GM12878 (cell line): Measurements from ENCODE around the gene EFCAB8. TPM values are rescaled to one million over a fixed set of nuclear protein-coding genes. Genes with fewer than 3 reads are reported as not detected.

Source experiments
- ATAC-seq: fragments of 200-7000 bp; cut with Tn5 transposase; 3 replicates; pipeline ENCODE4 v1.9.1; 2020; ENCODE audit warnings: mild to moderate bottlenecking, moderate library complexity
- BruUV-seq: library from RNA; stranded (reverse); fragments of 400-500 nt; replicated peaks from 2 replicates; lab custom pipeline; 2021; lab: Mats Ljungman, UMichigan
- CTCF ChIA-PET: fragments of 300-600 bp; sonication (Branson Sonifier 250); formaldehyde crosslinking; extraction: SDS; loops from one replicate; lab custom pipeline; 2021; ENCODE audit warnings: inconsistent platforms; lab: Yijun Ruan, JAX
- POLR2A ChIA-PET: fragments of 350-600 bp; formaldehyde crosslinking; extraction: SDS; loops from one replicate; lab custom pipeline; 2021; ENCODE audit warnings: inconsistent platforms; lab: Charles Lee
- RAD21 ChIA-PET: fragments of 300-600 bp; sonication (Branson Sonifier 250); formaldehyde crosslinking; loops from one replicate; lab custom pipeline; 2023; ENCODE audit warnings: antibody characterized with exemption; ENCODE audit not compliant: unreplicated experiment; lab: Charles Lee
- SMC1A ChIA-PET: fragments of 300-600 bp; sonication (Branson Sonifier 250); formaldehyde crosslinking; loops from one replicate; lab custom pipeline; 2023; ENCODE audit not compliant: unreplicated experiment, uncharacterized antibody; lab: Charles Lee
- DNase-seq: peaks from one replicate; pipeline ENCODE4 v3.0.0-alpha.2; 2011; ENCODE audit warnings: low read depth, low spot score
- FAIRE-seq: peaks from 3 replicates; lab custom pipeline; 2011; peaks lifted over from hg19 to GRCh38; lab: Jason Lieb, UNC
- H2AFZ ChIP-seq: 2 replicates; pipeline ENCODE4 v1.6.0; 2011; ENCODE audit warnings: low read depth, low read length, control low read depth; ENCODE audit not compliant: control insufficient read depth
- H3K27ac ChIP-seq: 2 replicates; pipeline ENCODE4 v1.5.1; 2011; ENCODE audit warnings: control low read depth; ENCODE audit not compliant: control insufficient read depth, insufficient read depth
- H3K27me3 ChIP-seq, 2 experiments: replicated peaks in 1 of 2; 2 replicates each; pipeline versions ENCODE4 v1.6.0 to v1.6.1; 2011; ENCODE audit warnings: low read length in 1 of 2; ENCODE audit not compliant: control insufficient read depth in 2 of 2, insufficient read depth in 2 of 2
- H3K36me3 ChIP-seq, 2 experiments: 2 replicates each; pipeline ENCODE4 v1.5.1; 2011; ENCODE audit warnings: low read length in 1 of 2; ENCODE audit not compliant: control insufficient read depth in 2 of 2, insufficient read depth in 2 of 2
- H3K4me1 ChIP-seq: 2 replicates; pipeline ENCODE4 v1.6.1; 2011; ENCODE audit warnings: mild to moderate bottlenecking, low read length, moderate library complexity, mixed read lengths; ENCODE audit not compliant: control insufficient read depth, insufficient read depth
- H3K4me2 ChIP-seq: 2 replicates; pipeline ENCODE4 v1.6.0; 2011; ENCODE audit warnings: control low read depth; ENCODE audit not compliant: control insufficient read depth, insufficient read depth
- H3K4me3 ChIP-seq: fragments of 200-600 bp; sonication (generic); 2 replicates; pipeline ENCODE4 v1.5.1; 2016
- H3K79me2 ChIP-seq: 2 replicates; pipeline ENCODE4 v1.6.0; 2011; ENCODE audit warnings: low read length; ENCODE audit not compliant: control insufficient read depth, insufficient read depth
- H3K9ac ChIP-seq: 2 replicates; pipeline ENCODE4 v1.8.0; 2011; ENCODE audit warnings: low read length, control low read depth, mixed read lengths; ENCODE audit not compliant: control insufficient read depth, insufficient read depth
- H3K9me3 ChIP-seq: replicated peaks from 3 replicates; pipeline ENCODE4 v1.5.1; 2011; ENCODE audit warnings: mild to moderate bottlenecking, low read length; ENCODE audit not compliant: control insufficient read depth, insufficient read depth
- H4K20me1 ChIP-seq: 2 replicates; pipeline ENCODE4 v1.6.0; 2011; ENCODE audit not compliant: control insufficient read depth, insufficient read depth
- BACH1 ChIP-seq: fragments of 450-650 bp; IDR thresholded peaks from 2 replicates; pipeline ENCODE4 v1.6.1; 2017; ENCODE audit warnings: mild to moderate bottlenecking, borderline replicate concordance
- ETV6 ChIP-seq, 2 experiments: fragments of 450-650 bp in 1 of 2; IDR thresholded peaks in 1 of 2; conservative IDR thresholded peaks in 1 of 2; 2 replicates each; pipeline ENCODE4 v1.6.1; 2014; ENCODE audit warnings: antibody characterized with exemption in 1 of 2, borderline replicate concordance in 1 of 2, low read depth in 1 of 2, mild to moderate bottlenecking in 1 of 2, moderate library complexity in 1 of 2
- KDM1A ChIP-seq: fragments of 200-600 bp; sonication (generic); IDR thresholded peaks from 2 replicates; pipeline ENCODE4 v1.6.1; 2016; ENCODE audit warnings: borderline replicate concordance
- KLF5 ChIP-seq: fragments of 450-650 bp; IDR thresholded peaks from 2 replicates; pipeline ENCODE4 v1.6.1; 2014; ENCODE audit warnings: mild to moderate bottlenecking; ENCODE audit not compliant: partially characterized antibody
- LARP7 ChIP-seq: fragments of 450-650 bp; IDR thresholded peaks from 2 replicates; pipeline ENCODE4 v1.6.1; 2017; ENCODE audit warnings: mild to moderate bottlenecking
- NFYB ChIP-seq: IDR thresholded peaks from 2 replicates; pipeline ENCODE4 v1.6.1; 2011; ENCODE audit warnings: low read depth, mild to moderate bottlenecking, low read length, improper control_type of control experiment, moderate library complexity; ENCODE audit not compliant: insufficient read depth
- NR2F1 ChIP-seq: fragments of 450-650 bp; conservative IDR thresholded peaks from 2 replicates; pipeline ENCODE4 v1.6.1; 2017; ENCODE audit warnings: mild to moderate bottlenecking
- NRF1 ChIP-seq: conservative IDR thresholded peaks from 2 replicates; pipeline ENCODE4 v1.6.1; 2011; ENCODE audit warnings: mild to moderate bottlenecking, low read depth, low read length, improper control_type of control experiment
- SMARCA5 ChIP-seq: fragments of 450-650 bp; IDR thresholded peaks from 2 replicates; pipeline ENCODE4 v1.6.1; 2017; ENCODE audit warnings: mild to moderate bottlenecking
- WRNIP1 ChIP-seq: IDR thresholded peaks from 2 replicates; pipeline ENCODE4 v1.6.1; 2011; ENCODE audit warnings: low read depth, low read length, improper control_type of control experiment, borderline replicate concordance
- YY1 ChIP-seq: IDR thresholded peaks from 2 replicates; pipeline ENCODE4 v1.6.1; 2011; ENCODE audit warnings: low read depth, mild to moderate bottlenecking, low read length
- ZZZ3 ChIP-seq: IDR thresholded peaks from 2 replicates; pipeline ENCODE4 v1.6.1; 2011; ENCODE audit warnings: low read depth; ENCODE audit not compliant: control insufficient read depth, insufficient read length
- WGBS: methylation state at CpG from one replicate; pipeline ENCODE4 v1.1.6; 2016; ENCODE audit warnings: low lambda C conversion rate; ENCODE audit not compliant: insufficient replicate concordance, insufficient coverage; ENCODE audit errors: missing lambda C conversion rate; 5-methylcytosine and 5-hydroxymethylcytosine counted together
- in situ Hi-C: fragments of 300-500 bp; cut with MboI; formaldehyde crosslinking; loops from 9 replicates; pipeline ENCODE4 v1.14.3; 2018; ENCODE audit warnings: mixed read lengths
- intact Hi-C: fragments of 100-400 bp; cut with micrococcal nuclease; formaldehyde crosslinking; loops from one replicate; pipeline ENCODE4 v1.14.2; 2022; ENCODE audit not compliant: unreplicated experiment
- polyA plus RNA-seq, 11 experiments: library from polyadenylated mRNA; depleted of rRNA in 4 of 11; unstranded in 6 of 11; stranded (reverse) in 5 of 11; fragments of >200 nt; fragmentation: Nextera tagmentation in 4 of 11; fragmentation: Illumina TruSeq in 1 of 11; extraction: Ambion mirVana in 4 of 11; extraction: Trizol in 1 of 11; gene quantifications; 1 replicate in 1 of 11; 2 replicates in 10 of 11; pipeline versions ENCODE4 v1.2.1 to v1.2.3, GENCODE V29; 2011 to 2016; ENCODE audit warnings: inconsistent platforms in 2 of 11, missing spikeins in 2 of 11, low read depth in 1 of 11
- total RNA-seq, 4 experiments: library from RNA; depleted of rRNA in 3 of 4; stranded (reverse); fragments of >200 nt in 3 of 4; fragmentation: Illumina TruSeq in 1 of 4; extraction: Trizol in 1 of 4; gene quantifications; 2 replicates each; pipeline versions ENCODE4 v1.2.1 to v1.2.3, GENCODE V29; 2013 to 2021
- TF ChIP-seq, protein P1 (sequence below): fragments of 450-650 bp; formaldehyde crosslinking; IDR thresholded peaks from 2 replicates; pipeline ENCODE4 v1.4.0; 2022; ENCODE audit warnings: mild to moderate bottlenecking, moderate library complexity

The EFCAB8 gene
- total and polyA plus RNA-seq, 10 of the 15 experiments (the other 5 are each of a cell fraction or from before 2014, with no cell fraction given) = 0.04 to 0.18 (median 0.06) TPM; not detected in 4

GRCh38 chr20:32988008-32988407 lies 129.3 kb downstream of the EFCAB8 start (continued):
- TF ChIP-seq ETV6 (conservative IDR thresholded peaks at IDR 0.05 in 1 of 2, IDR thresholded peaks at IDR 0.05 in 1 of 2; ENCODE audit: borderline replicate concordance in 1 of 2, low read depth in 1 of 2) = no peak

GRCh38 chr20:32989507-32990283 lies 131.0 kb downstream of the EFCAB8 start:
- H3K9me3 ChIP-seq = no peaks in the 10 kb centered on the region
- TF ChIP-seq YY1 = no peak
- H3K9ac ChIP-seq = no peak overlapping the region
- H3K27ac ChIP-seq = no peak overlapping the region
- RAD21 ChIA-PET = no interaction called here
- BruUV-seq = no TSS peak
- in situ Hi-C loops (no loop called here), intact Hi-C loops (no loop called here)
- H3K4me3 ChIP-seq = no peak overlapping the region
- ATAC-seq = no peak
- no peak overlapping the region for H3K4me2 ChIP-seq
- H3K79me2 ChIP-seq = no peaks in the 10 kb centered on the region
- no peaks in the 10 kb centered on the region for H3K4me1 ChIP-seq
- H4K20me1 ChIP-seq = no peaks in the 10 kb centered on the region
- WGBS = 64% methylated on average over 14 of the region's 14 CpGs
- SMC1A ChIA-PET = no interaction called here
- no peak for DNase-seq
- H3K36me3 ChIP-seq = no peaks in the 10 kb centered on the region
- no peaks in the 10 kb centered on the region; a peak in 2 of 4 replicates for H3K27me3 ChIP-seq
- CTCF ChIA-PET = interaction anchor here (0.6 kb wide), 1 partner anchor 137 kb away, joined by 4 read pairs; no protein-coding TSS in a partner anchor
- FAIRE-seq = no peak
- POLR2A ChIA-PET = no interaction called here
- H2AFZ ChIP-seq = no peak overlapping the region

DNA sequence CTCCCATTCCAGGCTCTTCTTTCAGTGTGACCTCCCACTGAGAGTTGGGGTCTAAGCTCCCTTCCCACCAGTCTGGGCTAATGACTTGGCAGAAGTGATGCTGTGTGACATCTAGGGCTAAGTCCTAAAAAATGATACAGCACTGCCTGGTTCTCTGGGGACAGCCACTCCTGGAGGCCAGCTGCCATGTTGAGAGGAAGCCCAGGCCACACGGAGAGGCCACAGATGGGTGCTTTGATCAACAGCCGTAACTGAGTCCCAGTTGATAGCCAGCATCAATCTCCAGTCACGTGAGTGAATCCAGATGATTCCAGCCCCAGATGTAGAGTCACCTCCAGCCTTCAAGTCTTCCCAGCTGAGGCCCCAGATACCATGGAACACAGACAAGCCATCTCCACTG lies 131.7 kb downstream of the EFCAB8 start:
- Histone ChIP-seq H3K4me3 (no peak overlapping the region), H3K27me3 (no peaks in the 10 kb centered on the region; a peak in 1 of 4 replicates), H4K20me1 (no peaks in the 10 kb centered on the region), H3K9ac (no peak overlapping the region), H3K4me2 (no peak overlapping the region), H2AFZ (no peak overlapping the region), H3K27ac (no peak overlapping the region), H3K36me3 (no peaks in the 10 kb centered on the region), H3K4me1 (no peaks in the 10 kb centered on the region), H3K9me3 (no peaks in the 10 kb centered on the region), H3K79me2 (no peaks in the 10 kb centered on the region)
- DNase-seq (no peak), ATAC-seq (no peak), FAIRE-seq (no peak)
- BruUV-seq = no TSS peak
- CTCF ChIA-PET = interaction anchor here (0.6 kb wide), 2 partner anchors 138 to 1914 kb away, joined by 3 to 4 read pairs; no protein-coding TSS in a partner anchor
- 40% methylated on average over 3 of the region's 3 CpGs for WGBS
- POLR2A ChIA-PET = no interaction called here
- intact Hi-C loops = no loop called here
- in situ Hi-C loops = no loop called here
- SMC1A ChIA-PET = no interaction called here
- RAD21 ChIA-PET = no interaction called here
- TF ChIP-seq SMARCA5 = no peak
- no peak for TF ChIP-seq WRNIP1
- no peak for TF ChIP-seq NR2F1
- TF ChIP-seq ZZZ3 = no peak
- no peak for TF ChIP-seq NRF1
- no peak for TF ChIP-seq KLF5
- TF ChIP-seq BACH1 = no peak
- TF ChIP-seq NFYB = no peak
- TF ChIP-seq LARP7 = no peak
- TF ChIP-seq, protein P1, sequence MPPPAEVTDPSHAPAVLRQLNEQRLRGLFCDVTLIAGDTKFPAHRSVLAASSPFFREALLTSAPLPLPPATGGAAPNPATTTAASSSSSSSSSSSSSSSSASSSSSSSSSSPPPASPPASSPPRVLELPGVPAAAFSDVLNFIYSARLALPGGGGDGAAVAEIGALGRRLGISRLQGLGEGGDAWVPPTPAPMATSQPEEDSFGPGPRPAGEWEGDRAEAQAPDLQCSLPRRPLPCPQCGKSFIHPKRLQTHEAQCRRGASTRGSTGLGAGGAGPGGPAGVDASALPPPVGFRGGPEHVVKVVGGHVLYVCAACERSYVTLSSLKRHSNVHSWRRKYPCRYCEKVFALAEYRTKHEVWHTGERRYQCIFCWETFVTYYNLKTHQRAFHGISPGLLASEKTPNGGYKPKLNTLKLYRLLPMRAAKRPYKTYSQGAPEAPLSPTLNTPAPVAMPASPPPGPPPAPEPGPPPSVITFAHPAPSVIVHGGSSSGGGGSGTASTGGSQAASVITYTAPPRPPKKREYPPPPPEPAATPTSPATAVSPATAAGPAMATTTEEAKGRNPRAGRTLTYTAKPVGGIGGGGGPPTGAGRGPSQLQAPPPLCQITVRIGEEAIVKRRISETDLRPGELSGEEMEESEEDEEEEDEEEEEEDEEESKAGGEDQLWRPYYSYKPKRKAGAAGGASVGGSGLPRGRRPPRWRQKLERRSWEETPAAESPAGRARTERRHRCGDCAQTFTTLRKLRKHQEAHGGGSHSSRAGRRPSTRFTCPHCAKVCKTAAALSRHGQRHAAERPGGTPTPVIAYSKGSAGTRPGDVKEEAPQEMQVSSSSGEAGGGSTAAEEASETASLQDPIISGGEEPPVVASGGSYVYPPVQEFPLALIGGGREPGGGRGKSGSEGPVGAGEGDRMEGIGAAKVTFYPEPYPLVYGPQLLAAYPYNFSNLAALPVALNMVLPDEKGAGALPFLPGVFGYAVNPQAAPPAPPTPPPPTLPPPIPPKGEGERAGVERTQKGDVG (CRISPR knock-in tag) = no peak
- no peak for TF ChIP-seq KDM1A
